Activated B cell treated with CpG ODN at 0.5 μM for 24 hours (primary cell): ENCODE measurements around the gene CST11. TPM values are rescaled to one million over a fixed set of nuclear protein-coding genes. Genes with fewer than 3 reads are reported as not detected.

ENCODE experiments used
- ATAC-seq: fragments of 200-7000 bp; cut with Tn5 transposase; one replicate; pipeline ENCODE4 v1.10.0; 2021; ENCODE audit warnings: low read depth, mild to moderate bottlenecking, moderate library complexity
- CTCF ChIA-PET: fragments of 350-600 bp; sonication (Branson Sonifier 250); formaldehyde crosslinking; loops from one replicate; lab custom pipeline; 2021; ENCODE audit warnings: antibody characterized with exemption; lab: Charles Lee
- POLR2A ChIA-PET: fragments of 350-600 bp; sonication (Branson Sonifier 250); formaldehyde crosslinking; loops from one replicate; lab custom pipeline; 2021; ENCODE audit warnings: antibody characterized with exemption; lab: Charles Lee
- DNase-seq: peaks from one replicate; pipeline ENCODE4 v3.0.0; 2022
- H3K27ac Mint-ChIP-seq: one replicate; pipeline ENCODE4 v1.8.0; 2020; ENCODE audit warnings: mixed read lengths
- H3K27me3 Mint-ChIP-seq: one replicate; pipeline ENCODE4 v1.8.0; 2021; ENCODE audit warnings: mixed read lengths
- H3K36me3 Mint-ChIP-seq: one replicate; pipeline ENCODE4 v1.8.0; 2021; ENCODE audit warnings: low read depth, mixed read lengths
- H3K4me1 Mint-ChIP-seq: one replicate; pipeline ENCODE4 v1.8.0; 2021; ENCODE audit warnings: mixed read lengths
- H3K4me3 Mint-ChIP-seq: one replicate; pipeline ENCODE4 v1.8.0; 2020; ENCODE audit warnings: mild to moderate bottlenecking, mixed read lengths
- H3K9me3 Mint-ChIP-seq: one replicate; pipeline ENCODE4 v1.8.0; 2020; ENCODE audit warnings: mixed read lengths
- CTCF ChIP-seq: fragments of 200-600 bp; IDR thresholded peaks from one replicate; pipeline ENCODE4 v1.8.0; 2022; ENCODE audit warnings: antibody characterized with exemption, mild to moderate bottlenecking
- intact Hi-C: fragments of 100-400 bp; cut with micrococcal nuclease; formaldehyde crosslinking; loops from one replicate; pipeline ENCODE4 v1.15.1; 2024
- total RNA-seq: library from RNA; stranded (reverse); gene quantifications from 2 replicates; pipeline ENCODE4 v1.2.3, GENCODE V29; 2022

The CST11 gene
- total RNA-seq, 1 donor from 2014 or later, result not detected

- TF ChIP-seq CTCF, result no peak
- no peak for DNase-seq
- Mint-ChIP-seq H3K9me3 (no peaks in the 10 kb centered on the region), H3K27ac (no peak overlapping the region), H3K36me3 (peaks cover 19% of the 10 kb centered on the region), H3K4me1 (peaks cover 24% of the 10 kb centered on the region), H3K4me3 (no peak overlapping the region), H3K27me3 (no peaks in the 10 kb centered on the region)
- intact Hi-C loops, result no loop called here
- ChIA-PET CTCF (no interaction called here), POLR2A (interaction anchor here (1.0 kb wide), 1 partner anchor 54 kb away, joined by 7 read pairs; no protein-coding TSS in a partner anchor)
- ATAC-seq, result no peak
Measured at GRCh38 chr20:23404196-23404595, 48.5 kb downstream of the CST11 start.

GRCh38 chr20:23403751-23404150, 48.9 kb downstream of the CST11 start:
- Mint-ChIP-seq H3K27ac (no peak overlapping the region), H3K4me1 (peaks cover 23% of the 10 kb centered on the region), H3K36me3 (peaks cover 23% of the 10 kb centered on the region), H3K9me3 (no peaks in the 10 kb centered on the region), H3K27me3 (no peaks in the 10 kb centered on the region), H3K4me3 (no peak overlapping the region)
- no peak for TF ChIP-seq CTCF
- ATAC-seq (no peak), DNase-seq (no peak)
- ChIA-PET CTCF (no interaction called here), POLR2A (no interaction called here)
- intact Hi-C loops, result no loop called here

- no peak overlapping the region for H3K4me3 Mint-ChIP-seq
- peaks cover 34% of the 10 kb centered on the region for H3K36me3 Mint-ChIP-seq
- intact Hi-C loops, result no loop called here
- H3K4me1 Mint-ChIP-seq, result peaks cover 9% of the 10 kb centered on the region
- DNase-seq (no peak), ATAC-seq (no peak)
- H3K27ac Mint-ChIP-seq, result no peak overlapping the region
- TF ChIP-seq CTCF, result no peak
- H3K27me3 Mint-ChIP-seq, result no peaks in the 10 kb centered on the region
- CTCF ChIA-PET, result interaction anchor here (1.1 kb wide), 1 partner anchor 21 kb away, joined by 3 read pairs; the partner anchor contains the start of gene NAPB
- no peaks in the 10 kb centered on the region for H3K9me3 Mint-ChIP-seq
- POLR2A ChIA-PET, result no interaction called here
Measured at GRCh38 chr20:23401051-23401450, 51.6 kb downstream of the CST11 start.

Other genes with a start within 250 kb of the CST11 start
- 28.8 and 30.2 TPM in 2 replicates for gene NXT1, start 102.1 kb downstream of the CST11 start, total RNA-seq
- 13.3 and 13.5 TPM in 2 replicates for gene GZF1, start 90.7 kb downstream of the CST11 start, total RNA-seq
- 5.3 and 7.8 TPM in 2 replicates for gene NAPB, start 31.4 kb downstream of the CST11 start, total RNA-seq
- not detected in 2 replicates for gene CSTL1, start 13.2 kb downstream of the CST11 start, total RNA-seq
- not detected in 2 replicates for gene CST8, start 38.2 kb upstream of the CST11 start, total RNA-seq
- gene CST9L, start 115.6 kb upstream of the CST11 start, total RNA-seq, result not detected in 2 replicates
- not detected in 2 replicates for gene CST9, start 153.0 kb upstream of the CST11 start, total RNA-seq
- gene CST3, start 185.1 kb upstream of the CST11 start, total RNA-seq, result not detected in 2 replicates
- gene CST4, start 236.2 kb upstream of the CST11 start, total RNA-seq, result not detected in 2 replicates